HG03196 (cell line): ENCODE results near the gene RNF220.
"Not testable (repeated sequence)": the region's sequence is repeated elsewhere in the genome, so short reads cannot be mapped to it uniquely, and the experiment has no call there.

Experiments used
- ATAC-seq: cut with Tn5 transposase; IDR thresholded peaks from one replicate; pipeline ENCODE4 v1.9.1; 2021; ENCODE audit not compliant: unreplicated experiment

The RNF220 gene

GRCh38 chr1:44544960-44545359 is 139.9 kb downstream of the RNF220 start:
- no peak for ATAC-seq

- no peak for ATAC-seq
Observed at GRCh38 chr1:44545961-44546360, 140.9 kb downstream of the RNF220 start.

GRCh38 chr1:44546403-44547053 is 141.5 kb downstream of the RNF220 start:
- ATAC-seq = no peak

- no peak for ATAC-seq
Observed at GRCh38 chr1:44547361-44547760, 142.3 kb downstream of the RNF220 start.

GRCh38 chr1:44547837-44548236 is 142.8 kb downstream of the RNF220 start:
- ATAC-seq = no peak

DNA sequence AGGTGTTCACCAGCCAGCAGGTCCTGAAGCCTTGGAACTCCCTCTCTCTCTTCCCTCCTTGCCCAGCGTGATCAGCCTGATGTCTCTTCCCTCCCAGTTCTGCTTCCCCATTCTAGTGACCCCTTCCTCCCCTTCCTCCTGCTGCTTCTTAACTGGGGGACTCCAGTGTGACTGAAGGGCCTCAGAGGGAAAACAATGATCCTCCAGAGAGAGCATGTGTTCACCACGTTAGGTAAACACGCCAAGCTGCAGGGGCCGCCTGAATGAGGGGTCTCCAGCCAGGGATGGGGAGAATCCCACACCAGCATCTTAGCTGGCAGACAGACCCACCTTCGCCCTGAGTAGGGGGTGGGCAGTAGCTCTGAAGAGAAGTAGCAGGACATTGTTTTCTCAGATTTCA is 144.5 kb downstream of the RNF220 start:
- no peak for ATAC-seq

- no peak for ATAC-seq
Observed at GRCh38 chr1:44553127-44553758, 148.2 kb downstream of the RNF220 start.

DNA sequence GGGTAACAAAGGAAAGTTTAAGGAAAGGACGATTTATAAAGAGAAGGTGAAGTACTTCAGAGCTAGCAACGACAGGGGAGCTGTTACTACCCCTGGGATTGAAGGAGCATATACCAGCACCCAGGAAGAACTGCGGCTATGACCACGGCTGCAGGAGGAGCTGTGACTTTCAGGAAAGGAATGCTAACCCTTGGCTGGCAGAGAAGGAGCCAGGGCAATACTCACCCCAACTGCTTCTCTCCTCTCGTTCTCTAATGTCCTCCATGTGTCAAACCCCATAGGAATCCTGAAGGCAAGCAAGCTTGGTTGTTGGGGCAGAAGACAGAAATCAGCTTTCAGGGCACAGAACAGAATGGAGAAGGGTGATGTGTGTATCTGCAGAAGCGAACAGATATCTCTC is 148.7 kb downstream of the RNF220 start:
- no peak for ATAC-seq

GRCh38 chr1:44554706-44555105 is 149.7 kb downstream of the RNF220 start:
- ATAC-seq = no peak

- ATAC-seq = no peak
Observed at GRCh38 chr1:44557778-44558177, 152.7 kb downstream of the RNF220 start.

DNA sequence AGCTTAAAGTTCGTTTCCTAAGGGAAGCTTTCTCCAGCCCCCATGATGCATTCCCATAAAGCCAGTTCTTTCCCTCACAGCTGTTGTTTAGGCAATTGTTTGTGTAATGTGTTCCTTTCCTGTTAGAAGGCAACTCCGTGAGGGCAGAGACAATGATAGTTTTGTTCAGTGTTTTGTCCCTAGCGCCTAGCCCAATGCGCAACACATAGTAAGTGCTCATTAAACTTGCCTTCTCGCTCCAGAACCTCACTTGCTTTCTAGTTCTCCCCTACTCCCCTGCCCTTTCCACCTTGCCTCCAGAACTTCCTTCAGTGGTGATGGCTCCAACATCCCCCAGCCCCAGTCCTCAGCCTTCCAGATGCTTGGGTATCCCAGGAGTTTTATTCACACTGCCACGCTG is 153.8 kb downstream of the RNF220 start:
- no peak for ATAC-seq

GRCh38 chr1:44559330-44559729 is 154.3 kb downstream of the RNF220 start:
- ATAC-seq = no peak

GRCh38 chr1:44559913-44560312 is 154.9 kb downstream of the RNF220 start:
- ATAC-seq = no peak

GRCh38 chr1:44560696-44561095 is 155.6 kb downstream of the RNF220 start:
- not testable (repeated sequence) for ATAC-seq

DNA sequence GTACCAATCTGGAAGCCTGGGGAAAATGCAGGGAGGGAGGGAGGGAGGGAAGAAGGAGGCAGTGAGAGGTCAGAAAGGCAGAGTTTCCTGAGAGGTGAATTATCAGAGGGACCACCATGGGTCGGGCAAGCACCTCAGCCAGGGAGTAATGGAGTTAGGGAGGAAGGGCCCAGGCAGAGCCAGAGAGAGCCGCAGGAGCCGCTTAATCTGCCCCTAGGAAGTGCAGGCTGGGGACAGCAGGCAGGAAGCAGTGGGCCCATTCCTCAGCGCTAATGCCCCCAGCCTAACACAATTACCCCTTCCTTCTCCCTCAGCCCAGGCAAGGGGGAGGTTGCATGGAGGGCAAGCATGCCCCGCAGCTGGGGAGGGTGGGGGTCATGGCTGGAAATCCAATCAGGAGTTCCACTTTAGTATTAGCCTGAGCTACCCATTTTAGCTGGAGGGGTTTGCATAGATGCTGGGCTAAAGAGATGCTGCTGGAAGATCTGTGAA is 160.2 kb downstream of the RNF220 start:
- ATAC-seq = no peak

DNA sequence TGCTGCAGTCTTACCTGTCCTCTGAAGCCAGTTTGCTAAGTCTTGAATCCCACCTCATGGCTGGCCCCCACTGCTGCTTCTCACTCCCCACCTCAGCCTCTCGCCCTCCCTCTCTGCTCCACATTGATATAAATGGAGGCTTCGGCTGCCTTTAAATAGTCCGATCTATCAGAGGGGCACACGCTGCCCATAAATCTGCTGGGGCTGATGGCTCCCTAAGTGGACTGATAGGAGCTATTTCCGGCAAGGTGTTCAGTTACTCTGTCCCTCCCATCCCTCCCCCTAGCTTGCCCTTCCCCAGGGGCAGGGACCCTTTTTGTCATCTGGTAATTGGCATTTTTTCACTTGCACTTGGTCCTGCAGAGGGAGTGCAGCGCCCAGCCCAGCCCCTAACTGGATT is 160.8 kb downstream of the RNF220 start:
- ATAC-seq = no peak

GRCh38 chr1:44566281-44567046 is 161.4 kb downstream of the RNF220 start:
- ATAC-seq = no peak

DNA sequence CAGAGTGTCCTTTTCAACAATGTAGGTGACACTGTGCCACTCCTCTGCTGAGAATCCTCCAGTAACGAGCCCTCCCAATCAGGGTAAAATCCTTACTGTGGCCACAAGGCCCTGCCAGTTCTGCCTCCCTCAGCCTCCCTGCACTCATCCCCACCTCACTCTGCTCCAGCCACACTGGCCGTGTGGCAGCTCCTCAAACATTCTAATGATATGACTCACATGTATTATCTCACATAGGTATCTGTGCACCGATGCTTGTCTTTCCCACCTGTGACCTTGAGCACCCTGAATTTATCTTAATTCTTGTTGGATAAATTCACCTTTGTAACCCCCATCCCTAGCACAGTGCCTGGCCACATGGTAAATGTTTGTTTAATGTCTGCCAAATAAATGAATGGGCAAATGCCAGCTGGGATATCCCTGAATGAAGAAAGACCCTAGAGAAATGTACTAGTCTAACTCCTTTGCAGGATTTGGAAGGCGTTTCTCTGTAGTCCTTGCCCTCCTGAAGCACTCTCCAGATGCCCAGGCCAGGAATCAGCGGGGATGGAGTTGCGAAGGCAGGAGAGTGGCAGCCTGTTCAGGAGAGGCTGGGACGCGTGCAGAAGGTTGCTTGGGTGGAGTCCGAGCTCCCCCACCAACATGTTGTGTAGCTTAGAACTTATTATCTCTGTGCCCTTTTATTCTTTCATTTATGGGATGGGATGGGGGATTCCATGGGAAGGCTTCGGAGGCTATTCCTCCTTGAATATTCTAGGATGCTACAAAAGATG is 163.3 kb downstream of the RNF220 start:
- no peak for ATAC-seq

GRCh38 chr1:44569491-44569890 is 164.4 kb downstream of the RNF220 start:
- no peak for ATAC-seq

- ATAC-seq = no peak
Observed at GRCh38 chr1:44571712-44572571, 166.9 kb downstream of the RNF220 start.

DNA sequence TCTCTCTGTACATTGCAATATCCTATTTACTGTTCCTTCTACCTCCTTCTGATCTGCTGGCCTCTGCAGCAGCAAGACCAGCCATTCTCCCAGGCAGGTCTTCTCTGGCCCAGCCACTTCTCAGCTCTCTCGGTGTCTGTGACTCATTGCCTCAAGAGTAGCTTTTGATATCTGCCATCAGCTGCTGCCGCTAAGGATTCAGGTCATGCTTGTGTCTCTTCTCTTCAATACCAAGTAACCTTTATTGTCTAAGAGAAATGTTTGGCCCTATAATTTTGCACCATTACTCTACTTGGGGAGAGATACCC is 167.5 kb downstream of the RNF220 start:
- ATAC-seq = no peak
